Measurements from ENCODE around the gene KCNC1. TPM values are rescaled to one million over a fixed set of nuclear protein-coding genes. Genes with fewer than 3 reads are reported as not detected.

KCNC1 gene
- total and polyA plus RNA-seq, 2 of the 13 experiments (the other 11 are each of a cell fraction or from before 2014, with no cell fraction given) = 0.01 to 0.04 TPM

- FAIRE-seq = peak; percentile 88
- WGBS (ENCODE audit: low lambda C conversion rate) = 0% methylated on average over 5 of the region's 9 CpGs
- peaks cover 46% of the 10 kb centered on the region for H3K4me1 ChIP-seq (ENCODE audit: insufficient read depth, low read length)
- no TSS peak for BruUV-seq (replicated peaks)
- ChIA-PET POLR2A (interaction anchor here (1.3 kb wide), 1 partner anchor 217 kb away, joined by 3 read pairs; no protein-coding TSS in a partner anchor), CTCF (ENCODE audit: low intra/inter-chr PET ratio, low total read pairs) (interaction anchor here (0.8 to 1.3 kb wide), 2 partner anchors 10 to 40 kb away, joined by 3 read pairs; no protein-coding TSS in a partner anchor)
- peak overlapping the region; percentile 48 for H3K27ac ChIP-seq (ENCODE audit: extremely low read length, insufficient read depth, low read length)
- no peaks in the 10 kb centered on the region for H4K20me1 ChIP-seq (ENCODE audit: insufficient read depth, low read length)
- H3K79me2 ChIP-seq (ENCODE audit: insufficient read depth, low read length) = no peaks in the 10 kb centered on the region
- H3K4me2 ChIP-seq (ENCODE audit: low read depth, low read length) = peak overlapping the region; percentile 64
- no peaks in the 10 kb centered on the region for H3K36me3 ChIP-seq (replicated peaks in 1 of 2; ENCODE audit: control insufficient read depth in 1 of 2, insufficient read depth in 2 of 2, low read length in 2 of 2)
- no peak overlapping the region for H3K9ac ChIP-seq (ENCODE audit: insufficient read depth, low read depth, low read length)
- intact Hi-C loops (cut with micrococcal nuclease; ENCODE audit: unreplicated experiment) (loop anchor here (5.0 kb wide), 1 partner anchor 47 kb away; no protein-coding TSS in a partner anchor), in situ Hi-C loops (cut with HindIII; ENCODE audit: extremely low pct_ligation_motif_present, low pct_unique_long_range_greater_than_20kb) (no loop called here)
- H3K4me3 ChIP-seq (replicated peaks in 1 of 3; ENCODE audit: insufficient read depth in 1 of 3, low read depth in 2 of 3, low read length in 3 of 3) = peak overlapping the region in 2 of 3 experiments; percentile 33 to 47; a peak in 3 of 6 replicates
- DNase-seq (ENCODE audit: low spot score) = peak; percentile 91
- no peaks in the 10 kb centered on the region for H3K9me3 ChIP-seq (ENCODE audit: low read length)
- peak; percentile 86 for ATAC-seq
- peaks cover 0 to 4% of the 10 kb centered on the region in 2 experiments; a peak in 2 of 5 replicates for H3K27me3 ChIP-seq (ENCODE audit: control insufficient read depth in 1 of 2, insufficient read depth in 2 of 2, low read length in 2 of 2)
- no peak overlapping the region for H2AFZ ChIP-seq (ENCODE audit: low read length)
- peak; percentile 90 for TF ChIP-seq ZNF501 (CRISPR knock-in tag; IDR thresholded peaks at IDR 0.05)
- no peak for TF ChIP-seq SUZ12 (IDR thresholded peaks at IDR 0.05; ENCODE audit: low read depth, low read length)
- TF ChIP-seq RFXAP (CRISPR knock-in tag; IDR thresholded peaks at IDR 0.05; ENCODE audit: borderline replicate concordance) = peak; percentile 84
- TF ChIP-seq ZNF562 (CRISPR knock-in tag; IDR thresholded peaks at IDR 0.05; ENCODE audit: borderline replicate concordance) = no peak
- TF ChIP-seq ZNF570 (CRISPR knock-in tag; IDR thresholded peaks at IDR 0.05; ENCODE audit: borderline replicate concordance) = no peak
- no peak for TF ChIP-seq ZNF879 (CRISPR knock-in tag; IDR thresholded peaks at IDR 0.05)
- TF ChIP-seq AGO1 (IDR thresholded peaks at IDR 0.05; ENCODE audit: low read depth, low read length, poor library complexity, severe bottlenecking) = no peak
- TF ChIP-seq ZNF432 (CRISPR knock-in tag; IDR thresholded peaks at IDR 0.05; ENCODE audit: borderline replicate concordance) = no peak
- TF ChIP-seq ASH2L (IDR thresholded peaks at IDR 0.05; ENCODE audit: insufficient read length, low read depth, low read length) = peak; percentile 55
- peak; percentile 88; the same call in 1 of the 2 replicates for TF ChIP-seq ZNF724P (CRISPR knock-in tag; IDR thresholded peaks at IDR 0.05; ENCODE audit: borderline replicate concordance)
- peak; percentile 73; the same call in 1 of the 2 replicates for TF ChIP-seq NR1H2 (CRISPR knock-in tag; IDR thresholded peaks at IDR 0.05; ENCODE audit: borderline replicate concordance, low read depth)
- TF ChIP-seq ZBTB7A (CRISPR knock-in tag; IDR thresholded peaks at IDR 0.05) = peak; percentile 91; the same call in 1 of the 2 replicates
- TF ChIP-seq ZNF256 (CRISPR knock-in tag; conservative IDR thresholded peaks at IDR 0.05) = no peak
- TF ChIP-seq BHLHE40 (IDR thresholded peaks at IDR 0.05; ENCODE audit: low read length) = peak; percentile 62
- peak; percentile 90 for TF ChIP-seq SKIL (CRISPR knock-in tag; IDR thresholded peaks at IDR 0.05; ENCODE audit: borderline replicate concordance)
- TF ChIP-seq NR2F6 (IDR thresholded peaks at IDR 0.05) = peak; percentile 100
- peak; percentile 100 for TF ChIP-seq NR2F6 (CRISPR knock-in tag; IDR thresholded peaks at IDR 0.05)
Measured at GRCh38 chr11:17770048-17770652, 35.6 kb downstream of the KCNC1 start.

All from HepG2 (cell line).